AG04449 (cell line): Measurements from ENCODE around the gene CHCHD10.

Experiments used
- CTCF ChIA-PET: fragments of 350-600 bp; formaldehyde crosslinking; extraction: SDS; loops from one replicate; lab custom pipeline; 2021; ENCODE audit warnings: antibody characterized with exemption; lab: Yijun Ruan, JAX
- POLR2A ChIA-PET: fragments of 400-600, 350-600 bp; formaldehyde crosslinking; extraction: SDS; loops from one replicate; lab custom pipeline; 2020; ENCODE audit warnings: antibody characterized with exemption, inconsistent platforms; lab: Yijun Ruan, JAX
- DNase-seq: peaks from one replicate; pipeline ENCODE4 v3.0.0-alpha.2; 2010; ENCODE audit warnings: low read depth, low spot score
- H3K4me3 ChIP-seq: 2 replicates; pipeline ENCODE4 v1.5.1; 2011; ENCODE audit warnings: low read depth, mild to moderate bottlenecking, control low read depth, low read length
- TF ChIP-seq, protein P1 (sequence below): IDR thresholded peaks from one replicate; pipeline ENCODE4 v1.5.1; 2011; ENCODE audit warnings: mild to moderate bottlenecking, moderate library complexity, low read length, control low read depth, inconsistent platforms; ENCODE audit not compliant: insufficient read depth; ENCODE audit errors: missing control alignments

CHCHD10 gene

DNA sequence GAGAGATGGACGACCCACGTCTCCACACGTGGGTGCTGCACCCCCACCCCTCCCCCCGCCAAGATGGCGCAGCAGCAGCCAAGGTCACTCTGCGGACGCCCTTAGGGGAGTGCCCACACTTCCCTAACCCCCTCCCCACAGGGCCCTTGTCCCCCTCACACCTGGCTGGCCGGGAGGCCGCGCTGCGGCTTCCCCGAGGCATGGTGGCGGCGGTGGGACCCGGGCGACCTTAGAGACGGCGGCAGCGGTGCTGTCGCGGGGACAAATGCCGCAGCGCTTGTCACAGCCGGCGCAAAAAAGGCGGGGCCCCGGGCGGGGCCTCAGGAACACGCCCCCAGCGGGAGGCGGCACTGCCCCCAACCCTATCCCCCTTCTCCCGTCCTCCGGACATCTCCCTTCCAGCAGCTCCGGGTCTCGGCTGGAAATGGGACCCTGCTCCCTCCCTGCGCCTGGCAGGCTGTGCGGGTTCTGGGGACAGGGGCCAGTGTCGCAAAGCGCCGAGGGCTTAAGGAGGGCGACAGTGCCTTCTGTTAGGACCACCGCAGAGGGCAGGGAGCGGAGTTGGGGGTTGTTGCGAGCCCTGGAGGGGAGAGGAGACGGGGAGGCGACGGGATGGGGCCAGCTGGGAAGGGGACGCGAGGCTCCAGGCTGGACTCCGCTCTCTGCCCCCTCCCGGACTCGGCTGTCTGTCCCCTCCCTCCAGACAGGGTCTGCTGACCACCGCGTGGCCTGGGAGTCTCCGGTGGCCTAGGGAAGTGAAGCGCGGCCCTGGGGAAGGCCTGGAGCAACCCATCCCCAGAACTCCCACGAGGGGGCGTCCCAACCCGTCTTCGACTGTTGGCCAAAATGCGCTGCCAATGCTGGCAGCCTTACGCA is at the start of gene CHCHD10:
Gene CHCHD10 (minus strand): TSS at position 300 of the 876 bp plus-strand sequence. CDS start 98 bp downstream, at position 202.
- ChIA-PET POLR2A (interaction anchor here (1.0 kb wide), 1 partner anchor 126 kb away, joined by 4 read pairs; the partner anchor contains the start of gene MIF), CTCF (interaction anchor here (0.8 to 17.1 kb wide), 19 partner anchors 8 to 143 kb away, joined by 3 to 387 read pairs (median 6); partner anchors contain the start of genes MIF, SLC2A11 and ZNF70)
- peak within 1 kb of the TSS; percentile 67 for H3K4me3 ChIP-seq
- DNase-seq = no peak
- TF ChIP-seq, protein P1, sequence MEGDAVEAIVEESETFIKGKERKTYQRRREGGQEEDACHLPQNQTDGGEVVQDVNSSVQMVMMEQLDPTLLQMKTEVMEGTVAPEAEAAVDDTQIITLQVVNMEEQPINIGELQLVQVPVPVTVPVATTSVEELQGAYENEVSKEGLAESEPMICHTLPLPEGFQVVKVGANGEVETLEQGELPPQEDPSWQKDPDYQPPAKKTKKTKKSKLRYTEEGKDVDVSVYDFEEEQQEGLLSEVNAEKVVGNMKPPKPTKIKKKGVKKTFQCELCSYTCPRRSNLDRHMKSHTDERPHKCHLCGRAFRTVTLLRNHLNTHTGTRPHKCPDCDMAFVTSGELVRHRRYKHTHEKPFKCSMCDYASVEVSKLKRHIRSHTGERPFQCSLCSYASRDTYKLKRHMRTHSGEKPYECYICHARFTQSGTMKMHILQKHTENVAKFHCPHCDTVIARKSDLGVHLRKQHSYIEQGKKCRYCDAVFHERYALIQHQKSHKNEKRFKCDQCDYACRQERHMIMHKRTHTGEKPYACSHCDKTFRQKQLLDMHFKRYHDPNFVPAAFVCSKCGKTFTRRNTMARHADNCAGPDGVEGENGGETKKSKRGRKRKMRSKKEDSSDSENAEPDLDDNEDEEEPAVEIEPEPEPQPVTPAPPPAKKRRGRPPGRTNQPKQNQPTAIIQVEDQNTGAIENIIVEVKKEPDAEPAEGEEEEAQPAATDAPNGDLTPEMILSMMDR = peak; percentile 96

DNA sequence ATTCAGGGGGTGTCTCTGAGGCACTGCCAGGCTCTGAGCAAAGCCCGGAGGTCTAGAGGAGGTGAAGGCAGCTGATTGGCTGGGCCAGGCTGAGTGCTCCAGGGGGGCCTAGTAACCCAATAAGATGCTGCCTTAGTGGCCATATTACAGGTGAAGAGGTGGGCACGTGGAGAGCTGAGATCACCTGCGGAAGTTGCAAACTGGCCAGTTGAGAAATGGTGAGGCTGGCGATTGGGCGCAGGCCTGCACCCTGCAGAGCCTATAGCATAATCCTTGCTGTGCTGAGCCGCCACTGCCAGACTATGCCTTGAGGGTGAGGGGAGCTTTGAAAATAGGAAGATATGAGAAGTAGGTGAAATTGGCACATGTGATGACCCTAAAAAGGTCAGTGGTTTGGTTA is 49.4 kb upstream of the CHCHD10 start:
- ChIA-PET CTCF (interaction anchor here (0.9 to 1.0 kb wide), 2 partner anchors 33 to 49 kb away, joined by 3 read pairs; partner anchors contain the start of gene CHCHD10), POLR2A (no interaction called here)
- H3K4me3 ChIP-seq = no peak overlapping the region
- TF ChIP-seq, protein P1 = no peak
- no peak for DNase-seq

DNA sequence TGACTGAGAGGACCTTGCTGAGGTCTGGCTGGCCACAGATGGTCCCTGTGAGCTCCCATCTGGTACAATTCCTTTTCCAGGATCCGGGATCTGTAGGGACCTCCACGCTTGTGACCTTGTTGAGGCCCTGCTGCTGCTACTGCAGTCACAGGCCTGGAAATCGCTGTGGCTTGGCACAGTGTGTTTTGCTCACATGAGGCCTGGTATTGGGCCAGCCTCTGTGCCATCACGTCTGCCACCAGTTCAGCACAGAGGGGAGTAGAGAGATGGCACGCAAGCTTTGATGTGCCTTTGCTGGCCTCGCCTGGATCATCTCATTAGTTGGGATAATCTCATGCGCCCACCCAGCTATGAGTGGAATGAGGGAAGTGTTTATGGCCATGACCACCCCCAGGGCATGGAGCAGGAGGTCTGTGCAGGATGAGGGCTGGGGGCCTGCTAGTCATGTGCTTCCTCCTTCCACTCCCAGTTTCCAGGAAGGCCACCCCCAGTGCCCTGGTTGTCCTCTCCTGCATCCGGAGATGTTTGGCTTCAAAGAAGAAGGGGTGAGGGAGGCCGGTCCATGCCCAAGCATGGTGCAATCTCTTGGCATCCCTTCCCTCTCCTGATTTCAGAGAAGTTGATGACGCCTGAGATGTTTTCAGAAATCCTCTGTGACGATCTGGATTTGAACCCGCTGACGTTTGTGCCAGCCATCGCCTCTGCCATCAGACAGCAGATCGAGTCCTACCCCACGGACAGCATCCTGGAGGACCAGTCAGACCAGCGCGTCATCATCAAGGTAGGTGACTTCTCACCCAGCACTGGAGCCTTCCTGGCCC is 48.6 kb upstream of the CHCHD10 start:
- DNase-seq = no peak
- TF ChIP-seq, protein P1 = no peak
- H3K4me3 ChIP-seq = no peak overlapping the region
- ChIA-PET CTCF (interaction anchor here (1.0 to 1.6 kb wide), 3 partner anchors 10 to 34 kb away, joined by 3 to 4 read pairs (median 3); no protein-coding TSS in a partner anchor), POLR2A (no interaction called here)

DNA sequence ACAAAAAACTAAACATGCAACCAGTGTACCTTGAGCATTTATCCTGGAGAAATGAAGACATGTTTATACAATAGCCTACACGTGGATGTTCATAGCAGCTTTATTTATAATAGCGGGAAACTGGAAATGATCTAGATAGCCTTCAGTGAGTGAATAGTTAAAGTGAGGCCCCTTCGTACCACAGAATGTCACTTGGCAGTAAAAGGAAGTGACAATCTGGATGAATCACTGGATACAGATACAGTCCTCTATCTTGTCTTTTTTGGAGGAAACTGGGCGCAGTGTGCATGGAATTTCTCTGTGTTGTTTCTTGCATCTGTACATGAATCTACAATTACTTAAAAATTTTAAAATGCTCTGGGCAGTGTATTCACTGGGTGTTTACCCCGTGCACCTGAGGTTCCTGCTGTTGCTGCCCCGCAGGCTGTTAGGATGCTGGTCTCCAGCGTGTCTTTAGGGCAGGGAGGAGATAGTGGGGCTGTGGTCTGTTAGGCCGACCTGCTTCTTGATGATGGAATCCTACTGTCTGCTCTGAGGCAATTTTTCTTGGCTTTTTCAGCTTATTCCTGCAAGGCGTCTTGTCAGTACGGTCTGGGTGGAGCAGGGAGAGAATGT is 47.9 kb upstream of the CHCHD10 start:
- TF ChIP-seq, protein P1 = no peak
- no peak for DNase-seq
- POLR2A ChIA-PET = no interaction called here
- no peak overlapping the region for H3K4me3 ChIP-seq
- CTCF ChIA-PET = interaction anchor here (1.3 to 1.6 kb wide), 3 partner anchors 10 to 16 kb away, joined by 3 to 4 read pairs (median 3); no protein-coding TSS in a partner anchor

DNA sequence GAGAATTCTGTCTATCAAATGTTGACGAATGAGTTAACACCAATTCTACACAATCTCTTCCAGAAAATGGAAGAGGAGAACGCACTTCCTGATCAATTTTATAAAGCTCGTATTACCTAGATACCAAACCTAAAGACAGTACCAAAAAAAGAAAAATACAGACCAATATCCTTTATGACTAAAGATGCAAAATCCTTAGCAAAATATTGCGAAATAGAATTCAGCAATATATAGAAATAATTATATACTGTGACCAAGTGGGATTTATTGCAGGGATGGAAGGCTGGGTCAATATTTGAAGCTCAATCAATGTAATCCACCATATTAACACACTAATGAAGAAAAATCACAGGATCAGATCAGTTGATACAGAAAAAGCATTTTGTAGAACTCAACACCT is 44.6 kb upstream of the CHCHD10 start:
- no peak for DNase-seq
- POLR2A ChIA-PET = no interaction called here
- TF ChIP-seq, protein P1 = no peak
- H3K4me3 ChIP-seq = no peak overlapping the region
- CTCF ChIA-PET = interaction anchor here (0.7 to 2.5 kb wide), 4 partner anchors 22 to 41 kb away, joined by 3 to 12 read pairs (median 6); partner anchors contain the start of gene MMP11
